OCI-LY1 (cell line): ENCODE results near the gene CLCN7.

Experiments used
- H2AFZ ChIP-seq: fragments of 200-600 bp; sonication (generic), shearing (Covaris generic); 2 replicates; pipeline ENCODE4 v1.6.0; 2014; ENCODE audit warnings: antibody characterized with exemption, mild to moderate bottlenecking, low read length
- H3F3A ChIP-seq: fragments of 200-600 bp; sonication (generic), shearing (Covaris generic); 2 replicates; pipeline ENCODE4 v1.6.0; 2014; ENCODE audit warnings: mild to moderate bottlenecking, antibody characterized with exemption, low read length, moderate library complexity; ENCODE audit not compliant: insufficient read depth
- H3K27ac ChIP-seq: fragments of 200-600 bp; sonication (generic); 2 replicates; pipeline ENCODE4 v1.5.1; 2014; ENCODE audit warnings: low read length, mixed run types, mild to moderate bottlenecking, low read depth; ENCODE audit not compliant: poor library complexity, severe bottlenecking
- H3K27me3 ChIP-seq: fragments of 200-600 bp; sonication (generic); 2 replicates; pipeline ENCODE4 v1.6.0; 2014; ENCODE audit warnings: antibody characterized with exemption, mild to moderate bottlenecking, low read length, moderate library complexity; ENCODE audit not compliant: insufficient read depth
- H3K36me3 ChIP-seq: fragments of 200-600 bp; sonication (generic); 2 replicates; pipeline ENCODE4 v1.6.1; 2014; ENCODE audit warnings: mild to moderate bottlenecking, antibody characterized with exemption, low read length, moderate library complexity, mixed read lengths; ENCODE audit not compliant: insufficient read depth
- H3K4me1 ChIP-seq: fragments of 200-600 bp; sonication (generic); 2 replicates; pipeline ENCODE4 v1.5.1; 2014; ENCODE audit warnings: mild to moderate bottlenecking, low read length, moderate library complexity; ENCODE audit not compliant: insufficient read depth, severe bottlenecking
- H3K4me2 ChIP-seq: fragments of 200-600 bp; sonication (generic), shearing (Covaris generic); 2 replicates; pipeline ENCODE4 v1.6.1; 2014; ENCODE audit warnings: low read length
- H3K4me3 ChIP-seq: fragments of 200-600 bp; sonication (generic); 2 replicates; pipeline ENCODE4 v1.5.1; 2014; ENCODE audit warnings: low read length, low read depth, mild to moderate bottlenecking, mixed read lengths; ENCODE audit not compliant: poor library complexity, severe bottlenecking
- H3K79me2 ChIP-seq: fragments of 200-600 bp; shearing (Covaris generic); 2 replicates; pipeline ENCODE4 v1.6.1; 2016; ENCODE audit warnings: mixed run types, low read length, mixed read lengths; ENCODE audit not compliant: insufficient read depth
- H3K9ac ChIP-seq: fragments of 200-600 bp; sonication (generic), shearing (Covaris generic); 2 replicates; pipeline ENCODE4 v1.6.1; 2014; ENCODE audit warnings: mild to moderate bottlenecking, low read length, mixed read lengths
- H3K9me2 ChIP-seq: fragments of 200-600 bp; sonication (generic), shearing (Covaris generic); 2 replicates; pipeline ENCODE4 v1.6.1; 2014; ENCODE audit warnings: low read depth, mild to moderate bottlenecking, low read length, mixed read lengths
- H3K9me3 ChIP-seq: fragments of 200-600 bp; shearing (Covaris generic); 2 replicates; pipeline ENCODE4 v1.6.1; 2014; ENCODE audit warnings: low read length, mixed read lengths
- H4K20me1 ChIP-seq: fragments of 200-600 bp; sonication (generic), shearing (Covaris generic); 2 replicates; pipeline ENCODE4 v1.6.0; 2016; ENCODE audit warnings: mild to moderate bottlenecking, low read length; ENCODE audit not compliant: insufficient read depth
- CTCF ChIP-seq: fragments of 200-600 bp; sonication (generic), shearing (Covaris generic); IDR thresholded peaks from 2 replicates; pipeline ENCODE4 v1.5.1; 2017; ENCODE audit warnings: mild to moderate bottlenecking, antibody characterized with exemption, low read length, moderate library complexity, mixed read lengths
- EZH2 ChIP-seq: fragments of 200-600 bp; sonication (generic), shearing (Covaris generic); IDR thresholded peaks from 2 replicates; pipeline ENCODE4 v1.8.0; 2017; ENCODE audit warnings: borderline replicate concordance, mixed run types, mild to moderate bottlenecking, antibody characterized with exemption, low read length, moderate library complexity, mixed read lengths

CLCN7 gene

GRCh38 chr16:1494129-1494640, 19.4 kb upstream of the CLCN7 start:
- peak overlapping the region; percentile 85 for H3K4me2 ChIP-seq
- peaks cover 18% of the 10 kb centered on the region for H3K4me1 ChIP-seq
- peaks cover 31% of the 10 kb centered on the region for H3K36me3 ChIP-seq
- no peaks in the 10 kb centered on the region for H3F3A ChIP-seq
- H3K4me3 ChIP-seq = peak overlapping the region; percentile 82
- H3K27me3 ChIP-seq = no peaks in the 10 kb centered on the region
- peak overlapping the region; percentile 80 for H3K9ac ChIP-seq
- no peaks in the 10 kb centered on the region for H3K9me3 ChIP-seq
- no peaks in the 10 kb centered on the region for H4K20me1 ChIP-seq
- H3K9me2 ChIP-seq = no peaks in the 10 kb centered on the region
- no peak for TF ChIP-seq EZH2
- TF ChIP-seq CTCF = peak; percentile 15; the same call in 1 of the 2 replicates
- no peak overlapping the region for H2AFZ ChIP-seq
- no peak overlapping the region for H3K27ac ChIP-seq
- no peaks in the 10 kb centered on the region for H3K79me2 ChIP-seq

- no peaks in the 10 kb centered on the region for H3K27me3 ChIP-seq
- TF ChIP-seq CTCF (no peak), EZH2 (no peak)
- no peaks in the 10 kb centered on the region for H4K20me1 ChIP-seq
- H3K4me1 ChIP-seq = peaks cover 18% of the 10 kb centered on the region
- H3K9ac ChIP-seq = peak overlapping the region; percentile 80
- peak overlapping the region; percentile 85 for H3K4me2 ChIP-seq
- H3K27ac ChIP-seq = no peak overlapping the region
- no peaks in the 10 kb centered on the region for H3K9me2 ChIP-seq
- peaks cover 26% of the 10 kb centered on the region for H3K36me3 ChIP-seq
- peak overlapping the region; percentile 82 for H3K4me3 ChIP-seq
- H3K9me3 ChIP-seq = no peaks in the 10 kb centered on the region
- H3F3A ChIP-seq = no peaks in the 10 kb centered on the region
- H2AFZ ChIP-seq = no peak overlapping the region
- H3K79me2 ChIP-seq = no peaks in the 10 kb centered on the region
Observed at GRCh38 chr16:1493746-1494094, 18.9 kb upstream of the CLCN7 start.

GRCh38 chr16:1492923-1493745, 18.3 kb upstream of the CLCN7 start, which contains the start of gene TELO2:
Gene TELO2, plus strand, starts transcription at chr16:1493360. Its CDS starts 922 bp downstream, at chr16:1494282.
- H3K4me1 ChIP-seq = peaks cover 18% of the 10 kb centered on the region
- 0 out of 2 replicates have a peak within 1 kb of the TSS, but pooled peaks have one; percentile 10 for H2AFZ ChIP-seq
- peak within 1 kb of the TSS; percentile 3 for H3K27ac ChIP-seq
- no peaks in the 10 kb centered on the region for H3K9me2 ChIP-seq
- no peaks in the 10 kb centered on the region for H3K9me3 ChIP-seq
- H3K4me2 ChIP-seq = peak within 1 kb of the TSS; percentile 85
- peak within 1 kb of the TSS; percentile 82 for H3K4me3 ChIP-seq
- peaks cover 24% of the 10 kb centered on the region for H3K36me3 ChIP-seq
- no peaks in the 10 kb centered on the region for H4K20me1 ChIP-seq
- no peaks in the 10 kb centered on the region for H3K79me2 ChIP-seq
- no peaks in the 10 kb centered on the region for H3F3A ChIP-seq
- no peaks in the 10 kb centered on the region for H3K27me3 ChIP-seq
- TF ChIP-seq EZH2 (no peak), CTCF (no peak; the same call in 1 of the 2 replicates)
- H3K9ac ChIP-seq = peak within 1 kb of the TSS; percentile 80
